GM21529 (cell line): Measurements from ENCODE around the gene ANKMY1.

Experiments
- ATAC-seq: cut with Tn5 transposase; IDR thresholded peaks from one replicate; pipeline ENCODE4 v1.9.1; 2021; ENCODE audit not compliant: unreplicated experiment

The ANKMY1 gene

DNA sequence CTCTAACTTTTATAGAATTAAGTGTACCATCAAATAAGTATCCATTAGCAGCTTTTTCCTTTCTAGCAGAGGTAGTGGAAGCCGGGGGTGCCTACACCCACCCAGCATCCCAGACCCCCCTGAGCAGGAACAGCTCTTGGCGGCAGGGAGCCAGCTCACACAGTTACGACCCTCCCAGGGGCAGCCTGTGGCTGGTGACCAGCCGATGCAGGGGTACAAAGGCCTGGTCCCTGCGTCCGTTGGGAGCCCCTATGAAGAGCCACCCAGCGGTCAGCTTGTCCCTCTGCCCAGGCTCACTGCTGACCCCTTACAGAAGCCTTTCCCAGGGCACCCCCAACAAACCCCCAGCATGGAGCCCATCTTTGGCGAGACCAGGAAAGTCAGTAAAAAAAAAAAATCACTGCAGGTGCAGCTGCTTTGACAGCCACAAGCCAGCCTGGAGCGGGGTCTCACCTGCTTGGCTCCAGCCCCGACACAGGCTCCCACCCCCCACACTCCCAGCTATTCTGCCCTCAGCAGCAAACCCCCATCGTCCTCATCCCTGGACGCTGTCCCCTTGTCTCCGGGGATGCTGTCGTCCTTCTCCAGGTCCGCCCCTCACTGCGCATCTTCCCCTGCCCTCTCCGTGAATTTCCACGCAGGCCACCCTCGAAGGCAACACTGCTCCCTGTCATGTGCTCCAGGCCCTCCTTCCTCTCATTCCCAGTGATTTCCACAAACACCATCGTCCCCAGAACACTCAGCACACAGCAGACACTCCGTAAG is 79.3 kb downstream of the ANKMY1 start:
- no peak for ATAC-seq

DNA sequence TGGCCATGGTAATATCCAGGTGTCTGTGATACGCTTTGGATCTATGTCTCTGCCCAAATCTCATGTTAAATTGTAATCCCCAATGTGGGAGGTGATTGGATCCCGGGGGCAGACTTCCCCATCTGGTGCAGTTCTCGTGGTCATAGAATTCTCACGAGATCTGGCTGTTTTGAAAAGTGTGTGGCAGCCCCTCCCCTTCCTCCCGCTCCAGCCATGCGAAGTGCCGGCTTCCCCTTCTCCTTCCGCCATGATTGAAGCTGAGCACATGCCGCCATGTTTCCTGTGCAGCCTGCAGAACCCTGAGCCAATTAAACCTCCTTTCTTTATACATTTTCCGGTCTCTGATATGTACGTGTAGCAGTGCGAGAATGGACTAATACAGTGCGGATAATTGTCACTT is 79.9 kb downstream of the ANKMY1 start:
- no peak for ATAC-seq

DNA sequence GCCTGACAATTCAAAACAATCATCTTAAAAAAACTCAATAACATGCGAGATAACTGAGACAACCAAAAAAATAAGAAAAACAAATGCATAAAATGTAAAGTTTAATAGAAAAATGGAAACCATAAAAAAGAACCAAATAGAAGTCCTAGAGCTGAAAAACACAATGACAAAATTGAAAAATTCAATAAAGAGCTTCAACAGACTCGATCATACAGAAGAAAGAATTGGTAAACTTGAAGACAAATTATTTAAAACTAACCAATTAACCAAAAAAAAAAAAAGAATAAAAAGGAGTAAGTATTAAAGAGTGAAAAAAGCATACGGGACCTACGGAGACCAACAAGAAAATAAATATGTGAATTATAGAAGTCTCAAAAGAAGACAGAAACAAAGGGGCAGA is 84.6 kb downstream of the ANKMY1 start:
- ATAC-seq: no peak

DNA sequence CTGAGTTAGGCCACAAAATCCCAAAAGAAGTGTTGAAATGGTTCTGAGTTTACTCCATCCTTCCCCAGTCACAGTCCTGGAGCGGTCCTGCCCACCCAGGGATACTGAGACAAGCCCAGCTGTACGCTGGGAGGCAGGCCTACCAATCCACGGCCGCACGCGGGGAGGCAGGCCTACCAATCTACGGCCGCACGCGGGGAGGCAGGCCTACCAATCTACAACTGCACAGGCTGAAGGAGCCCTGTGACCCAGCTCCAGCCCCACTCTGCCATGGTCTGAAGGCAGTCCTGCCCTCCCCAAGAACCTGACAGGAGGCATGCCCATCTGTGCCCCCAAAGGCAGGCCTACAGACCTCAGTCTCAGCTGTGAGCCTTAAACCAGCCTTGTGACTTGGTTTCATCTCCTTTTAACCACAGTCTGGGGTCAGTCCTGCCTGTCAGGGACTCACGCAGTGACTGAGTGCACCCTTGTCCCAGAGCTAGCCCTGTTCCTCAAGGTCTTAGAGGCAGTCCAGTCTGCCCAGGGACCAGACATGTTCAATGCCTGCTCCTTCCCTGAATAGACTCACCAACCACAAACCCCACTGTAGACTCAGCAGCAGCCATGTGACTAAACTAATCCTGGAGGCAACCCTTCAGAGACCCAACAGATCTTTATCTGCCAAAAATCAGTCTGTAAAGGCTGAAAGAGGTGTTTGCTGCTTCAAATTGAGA is 85.6 kb downstream of the ANKMY1 start:
- no peak for ATAC-seq

DNA sequence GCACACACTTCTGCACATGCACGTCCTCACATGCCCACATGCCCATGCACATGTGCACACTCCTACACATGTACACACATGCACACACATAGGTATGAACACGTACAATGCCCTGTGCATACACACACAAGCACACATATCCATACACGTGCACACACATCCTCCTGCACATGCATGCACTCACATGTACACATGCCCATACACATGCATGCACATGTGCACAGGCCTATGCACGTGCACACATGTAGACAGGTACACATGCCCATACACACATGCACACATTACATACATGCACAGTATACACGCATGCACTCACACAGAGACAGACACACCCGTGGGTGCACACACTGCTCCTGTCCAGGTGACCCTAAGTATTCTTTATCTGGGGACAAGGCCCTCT is 88.0 kb downstream of the ANKMY1 start:
- no peak for ATAC-seq

- no peak for ATAC-seq
These were observed 88.5 kb downstream of the ANKMY1 start for GRCh38 chr2:240469239-240469636.

DNA sequence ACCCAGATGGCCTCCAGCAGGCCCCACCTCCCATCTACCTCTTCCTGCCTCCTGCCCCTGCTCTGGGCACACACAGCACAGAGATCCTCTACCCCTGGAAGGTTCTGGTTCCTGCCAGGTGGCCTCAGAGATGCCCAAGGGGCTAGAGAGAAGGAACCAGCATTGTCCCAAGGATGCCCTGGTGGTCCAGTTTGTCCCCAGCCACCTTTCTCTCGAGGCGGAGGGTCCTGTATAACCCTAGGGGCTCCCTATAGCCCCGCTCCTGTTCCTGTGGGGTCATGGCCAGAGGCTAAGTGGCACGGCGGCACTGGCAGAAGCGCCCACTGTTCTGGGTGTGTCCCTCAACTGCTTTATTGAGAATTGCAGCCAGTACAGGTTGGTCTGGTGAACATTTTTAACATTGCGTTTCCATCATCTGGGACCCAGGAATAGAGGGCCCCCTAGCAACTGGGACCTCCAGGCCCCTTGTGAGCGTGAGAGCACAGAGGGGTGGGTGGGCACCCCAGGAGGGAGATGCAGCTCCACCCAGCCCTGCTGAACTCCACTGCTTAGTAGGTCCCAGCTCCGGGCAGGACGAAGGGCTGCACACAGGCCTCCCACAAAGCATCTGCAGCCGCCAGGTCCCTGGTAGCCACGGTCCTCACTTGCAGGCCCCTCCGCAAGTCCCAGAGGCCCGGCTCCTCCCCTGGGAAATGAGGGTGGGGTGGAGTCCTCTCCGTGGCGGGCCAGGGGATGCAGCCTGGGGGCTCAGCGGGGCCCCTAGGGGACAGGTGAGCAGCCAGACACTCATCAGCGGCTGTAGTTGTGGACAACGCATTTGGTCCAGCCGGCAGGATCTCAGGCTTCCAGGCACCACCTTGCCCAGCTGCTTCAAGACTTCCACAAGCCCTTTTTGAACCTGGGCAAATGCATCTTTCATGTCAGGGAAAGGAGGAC is 89.2 kb downstream of the ANKMY1 start:
- no peak for ATAC-seq

DNA sequence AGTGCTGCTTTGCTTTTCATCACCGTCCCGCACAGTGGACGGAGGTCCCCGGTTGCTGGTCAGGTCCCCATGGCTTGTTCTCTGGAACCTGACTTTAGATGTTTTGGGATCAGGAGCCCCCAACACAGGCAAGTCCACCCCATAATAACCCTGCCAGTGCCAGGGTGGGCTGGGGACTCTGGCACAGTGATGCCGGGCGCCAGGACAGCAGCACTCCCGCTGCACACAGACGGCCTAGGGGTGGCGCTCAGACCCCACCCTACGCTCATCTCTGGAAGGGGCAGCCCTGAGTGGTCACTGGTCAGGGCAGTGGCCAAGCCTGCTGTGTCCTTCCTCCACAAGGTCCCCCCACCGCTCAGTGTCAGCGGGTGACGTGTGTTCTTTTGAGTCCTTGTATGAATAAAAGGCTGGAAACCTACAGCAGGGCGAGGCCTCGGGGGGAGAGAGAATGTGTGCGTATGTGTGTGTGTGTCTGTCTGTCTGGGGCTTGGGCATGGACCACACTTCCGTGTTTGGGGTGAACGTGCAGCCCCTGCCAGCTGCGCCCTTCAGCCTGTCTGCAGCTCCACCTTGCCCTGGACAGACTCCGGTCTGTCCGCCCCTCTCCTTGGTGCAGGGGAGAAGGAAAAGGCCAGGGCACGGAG is 90.0 kb downstream of the ANKMY1 start:
- no peak for ATAC-seq

DNA sequence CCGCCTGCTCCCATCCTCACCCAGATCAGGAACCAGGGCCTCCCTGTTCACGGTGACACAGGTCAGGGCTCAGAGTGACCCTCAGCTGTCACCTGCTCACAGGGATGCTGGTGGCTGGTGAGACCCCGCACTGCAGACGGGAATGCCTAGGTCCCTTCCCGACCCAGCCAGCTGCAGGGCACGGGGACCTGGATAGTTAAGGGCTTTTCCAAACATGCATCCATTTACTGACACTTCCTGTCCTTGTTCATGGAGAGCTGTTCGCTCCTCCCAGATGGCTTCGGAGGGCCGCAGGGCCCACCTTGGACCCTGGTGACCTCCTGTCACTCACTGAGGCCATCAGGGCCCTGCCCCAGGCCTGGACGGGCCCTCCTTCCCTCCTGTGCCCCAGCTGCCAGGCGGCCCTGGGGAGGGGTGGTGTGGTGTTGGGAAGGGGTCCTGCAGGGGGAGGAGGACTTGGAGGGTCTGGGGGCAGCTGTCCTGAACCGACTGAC is 90.6 kb downstream of the ANKMY1 start:
- ATAC-seq: no peak

DNA sequence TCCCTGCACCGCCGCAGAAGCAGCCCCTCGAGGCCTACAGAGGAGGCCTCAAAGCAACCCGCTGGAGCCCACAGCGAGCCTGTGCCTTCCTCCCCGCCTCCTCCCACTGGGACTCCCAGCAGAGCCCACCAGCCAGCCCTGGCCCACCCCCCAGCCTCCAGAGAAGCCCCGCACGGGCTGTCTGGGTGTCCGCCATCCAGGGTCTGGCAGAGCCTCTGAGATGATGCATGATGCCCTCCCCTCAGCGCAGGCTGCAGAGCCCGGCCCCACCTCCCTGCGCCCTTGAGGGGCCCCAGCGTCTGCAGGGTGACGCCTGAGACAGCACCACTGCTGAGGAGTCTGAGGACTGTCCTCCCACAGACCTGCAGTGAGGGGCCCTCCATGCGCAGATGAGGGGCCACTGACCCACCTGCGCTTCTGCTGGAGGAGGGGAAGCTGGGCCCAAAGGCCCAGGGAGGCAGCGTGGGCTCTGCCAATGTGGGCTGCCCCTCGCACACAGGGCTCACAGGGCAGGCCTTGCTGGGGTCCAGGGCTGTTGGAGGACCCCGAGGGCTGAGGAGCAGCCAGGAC is 91.1 kb downstream of the ANKMY1 start:
- ATAC-seq: no peak

DNA sequence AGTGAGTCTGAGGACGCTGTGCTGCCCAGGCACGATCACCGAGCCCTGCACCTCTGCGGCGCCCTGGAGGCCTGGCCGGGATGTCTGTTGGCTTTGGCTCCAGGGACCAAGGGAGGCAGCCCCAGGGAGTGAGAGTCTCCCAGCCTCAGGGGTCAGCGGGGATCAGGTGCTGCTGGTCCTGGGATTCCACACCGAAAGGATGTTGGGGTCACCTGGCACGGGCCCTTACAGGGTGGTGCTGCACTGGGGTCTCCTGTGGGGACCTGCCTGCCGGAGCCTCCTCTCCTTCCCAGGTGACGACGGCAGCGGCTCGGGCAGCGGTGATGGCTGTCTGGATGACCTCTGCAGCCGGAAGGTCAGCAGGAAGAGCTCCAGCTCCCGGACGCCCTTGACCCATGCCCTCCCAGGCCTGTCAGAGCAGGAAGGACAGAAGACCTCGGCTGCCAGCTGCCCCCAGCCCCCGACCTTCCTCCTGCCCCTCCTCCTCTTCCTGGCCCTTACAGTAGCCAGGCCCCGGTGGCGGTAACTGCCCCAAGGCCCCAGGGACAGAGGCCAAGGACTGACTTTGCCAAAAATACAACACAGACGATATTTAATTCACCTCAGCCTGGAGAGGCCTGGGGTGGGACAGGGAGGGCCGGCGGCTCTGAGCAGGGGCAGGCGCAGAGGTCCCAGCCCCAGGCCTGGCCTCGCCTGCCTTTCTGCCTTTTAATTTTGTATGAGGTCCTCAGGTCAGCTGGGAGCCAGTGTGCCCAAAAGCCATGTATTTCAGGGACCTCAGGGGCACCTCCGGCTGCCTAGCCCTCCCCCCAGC is 91.8 kb downstream of the ANKMY1 start:
- no peak for ATAC-seq

DNA sequence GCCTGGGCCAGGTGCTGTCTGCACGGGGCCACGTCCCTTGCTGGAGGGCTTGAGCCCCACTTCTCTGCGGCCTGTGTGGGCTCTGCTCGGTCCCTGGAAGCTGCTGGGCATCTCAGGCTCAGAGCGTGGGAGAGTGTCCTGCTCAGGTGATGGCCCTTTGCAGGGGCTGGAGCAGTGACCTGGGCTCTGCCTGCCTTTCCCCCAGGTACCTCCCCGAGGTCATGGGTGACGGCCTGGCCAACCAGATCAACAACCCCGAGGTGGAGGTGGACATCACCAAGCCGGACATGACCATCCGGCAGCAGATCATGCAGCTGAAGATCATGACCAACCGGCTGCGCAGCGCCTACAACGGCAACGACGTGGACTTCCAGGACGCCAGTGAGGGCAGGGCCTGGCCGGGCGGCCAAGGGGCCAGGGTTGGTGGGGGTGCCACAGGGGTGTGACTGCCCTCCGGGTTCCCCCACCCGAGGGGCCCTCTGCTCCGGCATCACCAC is 92.5 kb downstream of the ANKMY1 start:
- no peak for ATAC-seq

- ATAC-seq: no peak
These were observed 93.1 kb downstream of the ANKMY1 start for GRCh38 chr2:240464514-240465241.

- no peak for ATAC-seq
These were observed 93.8 kb downstream of the ANKMY1 start for GRCh38 chr2:240463866-240464481.

DNA sequence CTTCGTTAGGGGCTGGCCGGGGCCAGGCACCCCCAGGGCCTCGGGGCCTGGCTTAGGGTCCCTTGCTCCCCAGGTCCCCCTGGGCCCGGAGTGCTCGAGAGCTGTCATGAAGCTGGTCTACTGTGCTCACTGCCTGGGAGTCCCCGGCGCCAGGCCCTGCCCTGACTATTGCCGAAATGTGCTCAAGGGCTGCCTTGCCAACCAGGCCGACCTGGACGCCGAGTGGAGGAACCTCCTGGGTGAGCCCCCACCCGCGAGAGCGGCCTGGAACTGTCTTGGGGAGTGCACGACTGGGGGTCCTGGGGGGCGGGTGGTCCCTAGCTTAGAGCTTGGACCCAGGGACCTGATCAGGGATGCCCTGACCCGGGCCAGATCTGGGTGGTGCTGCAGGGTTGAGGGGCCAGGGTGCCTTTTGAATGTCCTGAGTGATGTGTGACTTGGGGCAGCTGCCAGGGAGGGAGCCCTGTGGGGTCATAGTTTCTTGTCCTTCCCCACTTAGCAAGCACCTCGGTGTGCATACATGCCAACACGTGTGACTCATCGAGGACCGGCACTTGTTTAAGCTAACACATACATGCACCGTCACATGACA is 94.4 kb downstream of the ANKMY1 start:
- no peak for ATAC-seq

DNA sequence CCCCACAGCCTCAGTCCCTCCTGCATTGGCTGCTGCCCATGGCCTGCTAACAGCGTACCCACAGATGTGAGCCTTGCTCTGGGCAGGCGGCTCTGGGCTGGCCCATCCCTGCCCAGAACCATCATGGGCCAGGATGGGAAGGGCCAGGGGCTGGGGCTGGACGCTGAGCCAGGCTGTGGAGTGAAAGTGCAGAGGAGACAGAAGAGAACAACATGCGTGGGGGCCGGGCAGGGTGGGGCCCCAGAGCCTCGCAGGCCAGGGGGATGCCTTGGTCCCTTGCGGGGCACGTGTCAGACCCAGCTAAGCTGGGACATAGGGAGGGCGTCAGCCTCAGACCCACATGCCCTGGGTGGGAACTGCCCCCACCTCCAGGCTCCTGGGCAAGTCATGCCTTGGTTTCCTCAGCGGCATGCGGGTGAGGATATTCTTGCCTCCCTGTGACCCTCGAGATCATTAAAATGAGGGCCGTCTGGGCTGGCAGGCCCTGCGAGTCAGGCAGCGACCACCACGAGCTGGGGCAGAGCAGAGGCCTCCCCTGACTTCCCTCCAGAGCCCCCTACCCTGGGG is 95.0 kb downstream of the ANKMY1 start:
- no peak for ATAC-seq

- no peak for ATAC-seq
These were observed 95.6 kb downstream of the ANKMY1 start for GRCh38 chr2:240462073-240462706.
